GM12878 (cell line): Measurements from ENCODE around the gene PDZRN3. TPM values are rescaled to one million over a fixed set of nuclear protein-coding genes. Genes with fewer than 3 reads are reported as not detected.

Source experiments
- ATAC-seq: fragments of 200-7000 bp; cut with Tn5 transposase; 3 replicates; pipeline ENCODE4 v1.9.1; 2020; ENCODE audit warnings: mild to moderate bottlenecking, moderate library complexity
- BruUV-seq: library from RNA; stranded (reverse); fragments of 400-500 nt; replicated peaks from 2 replicates; lab custom pipeline; 2021; lab: Mats Ljungman, UMichigan
- CTCF ChIA-PET: fragments of 300-600 bp; sonication (Branson Sonifier 250); formaldehyde crosslinking; extraction: SDS; loops from one replicate; lab custom pipeline; 2021; ENCODE audit warnings: inconsistent platforms; lab: Yijun Ruan, JAX
- POLR2A ChIA-PET: fragments of 350-600 bp; formaldehyde crosslinking; extraction: SDS; loops from one replicate; lab custom pipeline; 2021; ENCODE audit warnings: inconsistent platforms; lab: Charles Lee
- RAD21 ChIA-PET: fragments of 300-600 bp; sonication (Branson Sonifier 250); formaldehyde crosslinking; loops from one replicate; lab custom pipeline; 2023; ENCODE audit warnings: antibody characterized with exemption; ENCODE audit not compliant: unreplicated experiment; lab: Charles Lee
- SMC1A ChIA-PET: fragments of 300-600 bp; sonication (Branson Sonifier 250); formaldehyde crosslinking; loops from one replicate; lab custom pipeline; 2023; ENCODE audit not compliant: unreplicated experiment, uncharacterized antibody; lab: Charles Lee
- DNase-seq: peaks from one replicate; pipeline ENCODE4 v3.0.0-alpha.2; 2011; ENCODE audit warnings: low read depth, low spot score
- FAIRE-seq: peaks from 3 replicates; lab custom pipeline; 2011; peaks lifted over from hg19 to GRCh38; lab: Jason Lieb, UNC
- H2AFZ ChIP-seq: 2 replicates; pipeline ENCODE4 v1.6.0; 2011; ENCODE audit warnings: low read depth, low read length, control low read depth; ENCODE audit not compliant: control insufficient read depth
- H3K27ac ChIP-seq: 2 replicates; pipeline ENCODE4 v1.5.1; 2011; ENCODE audit warnings: control low read depth; ENCODE audit not compliant: control insufficient read depth, insufficient read depth
- H3K27me3 ChIP-seq, 2 experiments: replicated peaks in 1 of 2; 2 replicates each; pipeline versions ENCODE4 v1.6.0 to v1.6.1; 2011; ENCODE audit warnings: low read length in 1 of 2; ENCODE audit not compliant: control insufficient read depth in 2 of 2, insufficient read depth in 2 of 2
- H3K36me3 ChIP-seq, 2 experiments: 2 replicates each; pipeline ENCODE4 v1.5.1; 2011; ENCODE audit warnings: low read length in 1 of 2; ENCODE audit not compliant: control insufficient read depth in 2 of 2, insufficient read depth in 2 of 2
- H3K4me1 ChIP-seq: 2 replicates; pipeline ENCODE4 v1.6.1; 2011; ENCODE audit warnings: mild to moderate bottlenecking, low read length, moderate library complexity, mixed read lengths; ENCODE audit not compliant: control insufficient read depth, insufficient read depth
- H3K4me2 ChIP-seq: 2 replicates; pipeline ENCODE4 v1.6.0; 2011; ENCODE audit warnings: control low read depth; ENCODE audit not compliant: control insufficient read depth, insufficient read depth
- H3K4me3 ChIP-seq: fragments of 200-600 bp; sonication (generic); 2 replicates; pipeline ENCODE4 v1.5.1; 2016
- H3K79me2 ChIP-seq: 2 replicates; pipeline ENCODE4 v1.6.0; 2011; ENCODE audit warnings: low read length; ENCODE audit not compliant: control insufficient read depth, insufficient read depth
- H3K9ac ChIP-seq: 2 replicates; pipeline ENCODE4 v1.8.0; 2011; ENCODE audit warnings: low read length, control low read depth, mixed read lengths; ENCODE audit not compliant: control insufficient read depth, insufficient read depth
- H3K9me3 ChIP-seq: replicated peaks from 3 replicates; pipeline ENCODE4 v1.5.1; 2011; ENCODE audit warnings: mild to moderate bottlenecking, low read length; ENCODE audit not compliant: control insufficient read depth, insufficient read depth
- H4K20me1 ChIP-seq: 2 replicates; pipeline ENCODE4 v1.6.0; 2011; ENCODE audit not compliant: control insufficient read depth, insufficient read depth
- BCL11A ChIP-seq: IDR thresholded peaks from 2 replicates; pipeline ENCODE4 v1.6.1; 2011; ENCODE audit warnings: low read depth, low read length
- EP300 ChIP-seq, 2 experiments: fragments of 150-350 bp in 1 of 2; IDR thresholded peaks; 2 replicates each; pipeline ENCODE4 v1.6.1; 2011 to 2012; ENCODE audit warnings: low read depth in 2 of 2, low read length in 2 of 2, borderline replicate concordance in 1 of 2, improper control_type of control experiment in 1 of 2, inconsistent platforms in 1 of 2; ENCODE audit not compliant: control insufficient read depth in 1 of 2
- RBBP5 ChIP-seq: fragments of 200-600 bp; sonication (generic); conservative IDR thresholded peaks from 2 replicates; pipeline ENCODE4 v1.6.1; 2016
- SMAD1 ChIP-seq: fragments of 450-650 bp; IDR thresholded peaks from 2 replicates; pipeline ENCODE4 v1.6.1; 2018; ENCODE audit warnings: mild to moderate bottlenecking, low read depth; ENCODE audit not compliant: partially characterized antibody
- SP1 ChIP-seq: IDR thresholded peaks from one replicate; pipeline ENCODE4 v1.6.1; 2011; ENCODE audit warnings: low read depth, low read length
- WGBS: methylation state at CpG from one replicate; pipeline ENCODE4 v1.1.6; 2016; ENCODE audit warnings: low lambda C conversion rate; ENCODE audit not compliant: insufficient replicate concordance, insufficient coverage; ENCODE audit errors: missing lambda C conversion rate; 5-methylcytosine and 5-hydroxymethylcytosine counted together
- in situ Hi-C: fragments of 300-500 bp; cut with MboI; formaldehyde crosslinking; loops from 9 replicates; pipeline ENCODE4 v1.14.3; 2018; ENCODE audit warnings: mixed read lengths
- intact Hi-C: fragments of 100-400 bp; cut with micrococcal nuclease; formaldehyde crosslinking; loops from one replicate; pipeline ENCODE4 v1.14.2; 2022; ENCODE audit not compliant: unreplicated experiment
- polyA plus RNA-seq, 11 experiments: library from polyadenylated mRNA; depleted of rRNA in 4 of 11; unstranded in 6 of 11; stranded (reverse) in 5 of 11; fragments of >200 nt; fragmentation: Nextera tagmentation in 4 of 11; fragmentation: Illumina TruSeq in 1 of 11; extraction: Ambion mirVana in 4 of 11; extraction: Trizol in 1 of 11; gene quantifications; 1 replicate in 1 of 11; 2 replicates in 10 of 11; pipeline versions ENCODE4 v1.2.1 to v1.2.3, GENCODE V29; 2011 to 2016; ENCODE audit warnings: inconsistent platforms in 2 of 11, missing spikeins in 2 of 11, low read depth in 1 of 11
- total RNA-seq, 4 experiments: library from RNA; depleted of rRNA in 3 of 4; stranded (reverse); fragments of >200 nt in 3 of 4; fragmentation: Illumina TruSeq in 1 of 4; extraction: Trizol in 1 of 4; gene quantifications; 2 replicates each; pipeline versions ENCODE4 v1.2.1 to v1.2.3, GENCODE V29; 2013 to 2021
- TF ChIP-seq, protein P1 (sequence below), 3 experiments: IDR thresholded peaks in 2 of 3; conservative IDR thresholded peaks in 1 of 3; 2 replicates each; pipeline ENCODE4 v1.5.1; 2011; ENCODE audit warnings: low read depth in 3 of 3, low read length in 3 of 3, mild to moderate bottlenecking in 3 of 3, control low read depth in 2 of 3, moderate library complexity in 2 of 3, inconsistent platforms in 1 of 3, mixed read lengths in 1 of 3; ENCODE audit not compliant: control insufficient read depth in 2 of 3, insufficient read depth in 1 of 3; ENCODE audit errors: extremely low read depth in 1 of 3

Gene PDZRN3
- total and polyA plus RNA-seq, 10 of the 15 experiments (the other 5 are each of a cell fraction or from before 2014, with no cell fraction given): 0.07 to 0.37 (median 0.12) TPM; not detected in 6

DNA sequence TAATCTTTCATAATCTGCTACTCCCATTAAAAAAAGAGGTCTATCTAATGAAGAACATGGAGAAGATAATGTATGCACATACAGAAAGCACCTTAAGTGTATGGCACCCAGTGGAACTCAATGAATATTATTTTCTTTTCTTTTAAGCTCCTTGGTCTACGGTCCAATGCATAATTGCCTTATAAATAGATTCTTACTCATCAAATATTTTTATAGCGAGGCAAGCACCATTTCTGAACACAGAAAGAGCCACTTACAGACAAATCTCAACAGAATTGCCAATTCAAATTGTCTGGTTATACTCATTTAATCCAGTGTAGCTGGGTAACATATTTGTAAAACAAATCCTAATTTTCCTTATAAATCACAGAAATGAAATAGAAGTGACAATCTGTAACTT lies 6.3 kb downstream of the PDZRN3 start:
- TF ChIP-seq SP1 (no peak), RBBP5 (no peak), SMAD1 (no peak), BCL11A (no peak), EP300 (IDR thresholded peaks at IDR 0.05; ENCODE audit: borderline replicate concordance in 1 of 2, control insufficient read depth in 1 of 2, low read depth in 2 of 2, low read length in 2 of 2) (no peak)
- TF ChIP-seq, protein P1, sequence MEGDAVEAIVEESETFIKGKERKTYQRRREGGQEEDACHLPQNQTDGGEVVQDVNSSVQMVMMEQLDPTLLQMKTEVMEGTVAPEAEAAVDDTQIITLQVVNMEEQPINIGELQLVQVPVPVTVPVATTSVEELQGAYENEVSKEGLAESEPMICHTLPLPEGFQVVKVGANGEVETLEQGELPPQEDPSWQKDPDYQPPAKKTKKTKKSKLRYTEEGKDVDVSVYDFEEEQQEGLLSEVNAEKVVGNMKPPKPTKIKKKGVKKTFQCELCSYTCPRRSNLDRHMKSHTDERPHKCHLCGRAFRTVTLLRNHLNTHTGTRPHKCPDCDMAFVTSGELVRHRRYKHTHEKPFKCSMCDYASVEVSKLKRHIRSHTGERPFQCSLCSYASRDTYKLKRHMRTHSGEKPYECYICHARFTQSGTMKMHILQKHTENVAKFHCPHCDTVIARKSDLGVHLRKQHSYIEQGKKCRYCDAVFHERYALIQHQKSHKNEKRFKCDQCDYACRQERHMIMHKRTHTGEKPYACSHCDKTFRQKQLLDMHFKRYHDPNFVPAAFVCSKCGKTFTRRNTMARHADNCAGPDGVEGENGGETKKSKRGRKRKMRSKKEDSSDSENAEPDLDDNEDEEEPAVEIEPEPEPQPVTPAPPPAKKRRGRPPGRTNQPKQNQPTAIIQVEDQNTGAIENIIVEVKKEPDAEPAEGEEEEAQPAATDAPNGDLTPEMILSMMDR (IDR thresholded peaks at IDR 0.05 in 2 of 3, conservative IDR thresholded peaks at IDR 0.05 in 1 of 3; ENCODE audit: control insufficient read depth in 2 of 3, extremely low read depth in 1 of 3, insufficient read depth in 1 of 3, low read depth in 3 of 3, low read length in 3 of 3): no peak
- TF ChIP-seq, all 136 proteins: peak for 0
- CTCF ChIA-PET: interaction anchor here (1.3 kb wide), 1 partner anchor 116 kb away, joined by 3 read pairs; no protein-coding TSS in a partner anchor
- ATAC-seq (no peak), FAIRE-seq (no peak), DNase-seq (no peak)
- no peak overlapping the region for H3K4me3 ChIP-seq
- SMC1A ChIA-PET: interaction anchor here (1.7 kb wide), 1 partner anchor 9 kb away, joined by 3 read pairs; no protein-coding TSS in a partner anchor
- H2AFZ ChIP-seq: no peak overlapping the region
- intact Hi-C loops (no loop called here), in situ Hi-C loops (no loop called here)
- 0% methylated on average over 2 of the region's 2 CpGs for WGBS
- H3K9ac ChIP-seq: no peak overlapping the region
- no peaks in the 10 kb centered on the region for H4K20me1 ChIP-seq
- POLR2A ChIA-PET: no interaction called here
- H3K79me2 ChIP-seq: no peaks in the 10 kb centered on the region
- H3K27ac ChIP-seq: no peak overlapping the region
- H3K4me2 ChIP-seq: no peak overlapping the region
- BruUV-seq: no TSS peak
- H3K4me1 ChIP-seq: no peaks in the 10 kb centered on the region
- no peaks in the 10 kb centered on the region; a peak in 1 of 4 replicates for H3K27me3 ChIP-seq
- H3K9me3 ChIP-seq: no peaks in the 10 kb centered on the region
- RAD21 ChIA-PET: no interaction called here
- no peaks in the 10 kb centered on the region for H3K36me3 ChIP-seq
